ENCODE results near the gene ISM2.
A peak's percentile ranks its signal among the peaks of the same experiment; 100 is the strongest.

Gene ISM2

GRCh38 chr14:77526266-77526665 is 27.6 kb upstream of the ISM2 start:
- H3K9me3 Mint-ChIP-seq = no peaks in the 10 kb centered on the region
- DNase-seq (no peak), ATAC-seq (replicated peaks) (no peak)
- H3K36me3 Mint-ChIP-seq (ENCODE audit: insufficient read depth) = peaks cover 20% of the 10 kb centered on the region
- peaks cover 5 to 8% of the 10 kb centered on the region in 2 donors for H3K4me1 Mint-ChIP-seq (ENCODE audit: low read depth in 2 of 2)
- no peak overlapping the region for H3K4me3 Mint-ChIP-seq
- no peak overlapping the region for H3K27ac Mint-ChIP-seq
- no peaks in the 10 kb centered on the region for H3K27me3 Mint-ChIP-seq

DNA sequence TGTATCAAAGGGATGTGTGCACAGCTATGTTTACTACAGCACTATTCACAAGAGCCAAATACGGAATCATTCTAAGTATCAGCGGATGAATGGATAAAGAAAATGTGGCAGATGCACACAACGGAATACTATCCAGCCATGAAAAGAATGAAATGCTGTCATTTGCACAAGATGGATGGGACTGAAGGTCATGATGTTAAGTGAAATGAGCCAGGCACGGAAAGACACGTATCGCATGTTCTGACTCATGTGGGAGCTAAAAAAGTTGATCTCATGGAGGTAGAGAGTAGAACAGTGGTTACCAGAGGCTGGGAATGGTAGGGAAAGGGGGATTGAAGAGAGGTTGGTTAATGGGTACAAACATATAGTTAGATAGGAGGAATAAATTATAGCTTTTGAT is 25.9 kb upstream of the ISM2 start:
- ATAC-seq (replicated peaks) = no peak
- no peak overlapping the region for H3K27ac Mint-ChIP-seq
- no peak overlapping the region for H3K4me3 Mint-ChIP-seq
- peaks cover 4 to 5% of the 10 kb centered on the region in 2 donors for H3K4me1 Mint-ChIP-seq (ENCODE audit: low read depth in 2 of 2)
- no peaks in the 10 kb centered on the region for H3K27me3 Mint-ChIP-seq
- peaks cover 37% of the 10 kb centered on the region for H3K36me3 Mint-ChIP-seq (ENCODE audit: insufficient read depth)
- no peaks in the 10 kb centered on the region for H3K9me3 Mint-ChIP-seq
- no peak for DNase-seq

DNA sequence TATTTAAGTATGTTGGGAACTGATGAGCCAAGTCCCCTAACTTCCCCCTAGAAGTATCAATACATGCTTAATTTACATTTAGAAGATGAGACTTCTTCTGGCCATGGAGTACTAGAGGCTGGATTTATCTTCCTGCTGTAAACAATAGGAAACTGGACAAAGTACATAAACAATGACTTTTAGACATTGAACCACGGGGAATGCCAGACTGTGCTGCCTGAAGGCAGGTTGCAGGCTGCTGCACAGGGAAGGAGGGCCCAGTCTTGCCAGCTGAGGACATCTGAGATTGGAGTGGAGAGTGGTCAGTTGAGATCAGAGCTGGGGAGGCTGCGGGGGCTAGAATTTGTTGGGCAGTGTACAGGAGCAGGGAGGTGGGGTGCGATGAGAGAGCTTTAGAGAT is 24.5 kb upstream of the ISM2 start:
- Mint-ChIP-seq H3K4me1 (ENCODE audit: low read depth in 2 of 2) (peaks cover 4 to 5% of the 10 kb centered on the region in 2 donors), H3K36me3 (ENCODE audit: insufficient read depth) (peaks cover 51% of the 10 kb centered on the region), H3K27ac (peak overlapping the region; percentile 15 to 95), H3K4me3 (no peak overlapping the region), H3K9me3 (no peaks in the 10 kb centered on the region), H3K27me3 (no peaks in the 10 kb centered on the region)
- ATAC-seq (replicated peaks) = no peak
- no peak for DNase-seq

- Mint-ChIP-seq H3K27me3 (no peaks in the 10 kb centered on the region), H3K9me3 (no peaks in the 10 kb centered on the region), H3K4me1 (ENCODE audit: low read depth in 2 of 2) (peaks cover 4 to 5% of the 10 kb centered on the region in 2 donors), H3K27ac (peak overlapping the region in 1 of 2 donors; percentile 15), H3K36me3 (ENCODE audit: insufficient read depth) (peaks cover 72% of the 10 kb centered on the region), H3K4me3 (no peak overlapping the region)
- ATAC-seq (replicated peaks) = no peak
- DNase-seq = no peak
Observed at GRCh38 chr14:77520555-77520954, 21.9 kb upstream of the ISM2 start.

DNA sequence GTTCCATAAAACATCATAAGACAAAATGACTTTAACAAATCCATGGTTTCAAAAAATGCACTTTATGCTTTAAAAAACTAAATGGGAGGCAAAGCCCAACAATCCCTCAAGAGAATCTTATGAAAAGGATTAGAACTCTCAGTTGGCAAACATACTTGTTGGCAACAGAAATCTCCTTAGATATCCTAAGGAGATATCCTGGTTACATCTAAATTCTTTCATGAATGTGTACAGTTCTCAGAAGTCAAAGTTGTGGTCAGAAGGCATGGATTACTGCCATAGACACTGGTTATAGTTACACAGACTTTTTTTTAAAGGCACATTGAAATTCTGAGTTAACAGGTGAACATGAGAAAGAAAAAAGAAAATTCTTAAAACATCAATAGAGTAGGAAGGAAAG is 17.5 kb upstream of the ISM2 start:
- H3K36me3 Mint-ChIP-seq (ENCODE audit: insufficient read depth) = peaks cover 81% of the 10 kb centered on the region
- no peak overlapping the region for H3K4me3 Mint-ChIP-seq
- H3K27ac Mint-ChIP-seq = no peak overlapping the region
- DNase-seq (no peak), ATAC-seq (replicated peaks) (no peak)
- no peaks in the 10 kb centered on the region for H3K9me3 Mint-ChIP-seq
- no peaks in the 10 kb centered on the region for H3K27me3 Mint-ChIP-seq
- H3K4me1 Mint-ChIP-seq (ENCODE audit: low read depth in 2 of 2) = no peaks in the 10 kb centered on the region

DNA sequence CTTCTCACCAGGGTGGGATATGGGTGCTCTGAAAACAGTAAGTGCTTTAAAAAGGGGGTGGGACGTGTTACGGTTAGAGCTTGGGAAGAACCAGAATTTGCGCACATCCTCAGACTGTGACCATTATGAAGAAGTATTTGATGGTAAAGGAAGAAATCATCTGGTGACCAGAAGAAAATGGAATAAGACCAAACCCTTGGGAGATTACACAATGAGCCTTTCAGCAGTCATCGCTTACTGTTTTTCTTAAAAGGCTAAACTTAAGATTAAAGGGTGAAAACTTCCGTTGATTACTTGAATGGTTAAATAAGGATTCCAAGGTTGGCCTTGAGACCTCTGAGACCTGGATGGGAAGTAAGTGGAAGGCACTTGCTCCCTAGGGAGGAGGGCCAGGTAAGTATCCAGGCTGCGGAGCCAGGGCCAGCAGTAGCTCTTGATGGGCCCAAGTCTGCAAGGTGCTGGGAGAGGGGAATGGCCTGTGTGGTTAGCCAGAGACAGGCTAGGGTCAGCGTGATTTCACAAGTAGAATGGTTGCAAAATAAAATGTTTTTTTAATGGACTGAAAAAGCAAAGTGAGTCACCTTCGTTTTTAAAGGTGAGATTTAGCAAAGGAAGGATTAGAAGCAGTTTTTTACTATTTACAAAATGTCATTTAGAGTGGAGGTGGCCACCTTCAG is 13.0 kb upstream of the ISM2 start:
- ATAC-seq (replicated peaks) (no peak), DNase-seq (no peak)
- H3K27ac Mint-ChIP-seq = no peak overlapping the region
- H3K36me3 Mint-ChIP-seq (ENCODE audit: insufficient read depth) = peaks cover 54% of the 10 kb centered on the region
- no peaks in the 10 kb centered on the region for H3K27me3 Mint-ChIP-seq
- H3K9me3 Mint-ChIP-seq = no peaks in the 10 kb centered on the region
- no peaks in the 10 kb centered on the region for H3K4me1 Mint-ChIP-seq (ENCODE audit: low read depth in 2 of 2)
- H3K4me3 Mint-ChIP-seq = no peak overlapping the region

GRCh38 chr14:77509366-77509765 is 10.8 kb upstream of the ISM2 start:
- DNase-seq (no peak), ATAC-seq (replicated peaks) (no peak)
- Mint-ChIP-seq H3K27ac (no peak overlapping the region), H3K4me1 (ENCODE audit: low read depth in 2 of 2) (no peaks in the 10 kb centered on the region), H3K9me3 (no peaks in the 10 kb centered on the region), H3K36me3 (ENCODE audit: insufficient read depth) (peaks cover 34% of the 10 kb centered on the region), H3K4me3 (no peak overlapping the region), H3K27me3 (no peaks in the 10 kb centered on the region)

DNA sequence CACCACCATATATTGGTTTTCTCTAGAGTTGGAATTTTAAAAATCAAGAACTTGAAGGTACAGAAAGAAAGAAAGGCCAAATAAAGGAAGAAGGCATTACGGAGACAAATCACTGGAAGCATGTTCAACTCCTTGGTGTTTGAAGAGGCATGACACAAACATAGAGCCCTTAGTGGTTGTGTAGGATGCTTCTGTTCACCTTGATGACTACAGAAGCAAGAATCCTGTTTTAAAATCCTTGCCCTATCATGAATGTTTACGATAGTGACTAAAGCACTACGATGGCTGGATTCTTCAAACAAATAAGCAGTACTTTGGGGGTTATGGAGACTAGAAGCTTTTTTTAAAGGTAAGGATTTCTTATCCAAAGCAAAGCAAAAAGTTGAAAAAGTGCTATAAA is 10.3 kb upstream of the ISM2 start:
- Mint-ChIP-seq H3K9me3 (no peaks in the 10 kb centered on the region), H3K27ac (no peak overlapping the region), H3K27me3 (no peaks in the 10 kb centered on the region), H3K4me1 (ENCODE audit: low read depth in 2 of 2) (no peaks in the 10 kb centered on the region), H3K36me3 (ENCODE audit: insufficient read depth) (peaks cover 34% of the 10 kb centered on the region), H3K4me3 (no peak overlapping the region)
- no peak for ATAC-seq (replicated peaks)
- DNase-seq = no peak

DNA sequence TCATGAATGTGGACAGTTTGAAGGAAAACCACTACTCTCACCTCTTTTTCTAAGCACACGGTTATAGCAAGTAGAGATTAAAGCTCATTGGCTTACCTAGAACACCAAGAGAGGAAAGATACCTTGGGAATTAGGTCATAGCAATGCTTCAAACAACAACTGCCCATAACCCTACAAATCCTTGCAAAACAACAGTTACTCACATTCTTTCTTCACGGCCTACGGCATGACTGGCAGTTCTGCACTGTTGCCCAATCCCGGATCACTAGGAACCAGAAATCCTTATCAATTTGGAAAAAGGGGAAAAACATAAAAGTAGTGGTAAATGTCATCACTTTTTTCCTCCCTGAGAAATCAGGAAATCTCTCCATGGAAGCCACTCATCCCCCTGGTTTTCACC is 9.6 kb upstream of the ISM2 start:
- no peak overlapping the region for H3K27ac Mint-ChIP-seq
- H3K4me1 Mint-ChIP-seq (ENCODE audit: low read depth in 2 of 2) = no peaks in the 10 kb centered on the region
- no peaks in the 10 kb centered on the region for H3K27me3 Mint-ChIP-seq
- ATAC-seq (replicated peaks) (no peak), DNase-seq (no peak)
- H3K36me3 Mint-ChIP-seq (ENCODE audit: insufficient read depth) = peaks cover 34% of the 10 kb centered on the region
- H3K4me3 Mint-ChIP-seq = no peak overlapping the region
- H3K9me3 Mint-ChIP-seq = peaks cover 0 to 1% of the 10 kb centered on the region in 2 donors

DNA sequence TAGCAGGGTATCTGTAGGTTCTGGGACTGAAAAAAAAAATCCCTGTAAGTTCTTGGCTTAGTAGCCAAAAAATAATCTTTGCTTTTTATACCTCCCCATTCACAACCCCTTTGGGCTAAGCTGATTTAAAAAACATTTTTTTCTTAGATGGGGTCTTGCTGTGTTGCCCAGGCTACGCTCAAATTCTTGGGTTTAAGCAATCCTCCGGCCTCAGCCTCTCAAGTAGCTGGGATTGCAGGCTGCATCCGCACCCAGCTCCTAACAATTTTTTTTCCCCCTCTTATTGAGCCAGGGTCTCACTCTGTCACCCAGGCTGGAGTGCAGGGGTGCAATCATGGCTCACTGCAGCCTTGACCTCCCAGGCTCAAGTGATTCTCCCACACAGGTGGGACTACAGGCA is 9.1 kb upstream of the ISM2 start:
- no peaks in the 10 kb centered on the region for H3K27me3 Mint-ChIP-seq
- ATAC-seq (replicated peaks) (no peak), DNase-seq (no peak)
- no peaks in the 10 kb centered on the region for H3K4me1 Mint-ChIP-seq (ENCODE audit: low read depth in 2 of 2)
- peaks cover 0 to 3% of the 10 kb centered on the region in 2 donors for H3K9me3 Mint-ChIP-seq
- H3K36me3 Mint-ChIP-seq (ENCODE audit: insufficient read depth) = peaks cover 30% of the 10 kb centered on the region
- H3K4me3 Mint-ChIP-seq = no peak overlapping the region
- H3K27ac Mint-ChIP-seq = no peak overlapping the region

DNA sequence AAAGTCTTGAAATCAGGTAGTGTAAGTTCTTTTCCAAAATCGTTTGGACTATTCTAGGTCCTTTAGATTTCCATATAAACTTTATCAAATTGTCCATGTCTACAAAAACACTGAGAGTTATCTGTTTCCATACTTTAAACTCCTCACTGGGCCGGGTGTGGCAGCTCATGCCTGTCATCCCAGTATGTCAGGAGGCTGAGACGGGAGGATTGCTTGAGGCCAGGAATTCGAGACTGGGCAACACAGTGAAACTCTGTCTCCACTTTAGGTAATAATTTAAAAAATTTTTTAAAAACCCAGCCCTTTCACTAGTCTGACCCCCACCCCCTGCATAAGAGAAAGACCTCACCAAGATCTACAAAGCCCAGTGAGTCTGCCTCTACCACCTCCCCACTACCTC is 6.4 kb upstream of the ISM2 start:
- Mint-ChIP-seq H3K4me1 (ENCODE audit: low read depth in 2 of 2) (no peaks in the 10 kb centered on the region), H3K27me3 (peaks cover 6 to 8% of the 10 kb centered on the region in 2 donors), H3K27ac (no peak overlapping the region), H3K9me3 (peaks cover 0 to 3% of the 10 kb centered on the region in 2 donors), H3K4me3 (no peak overlapping the region), H3K36me3 (ENCODE audit: insufficient read depth) (peaks cover 5% of the 10 kb centered on the region)
- no peak for ATAC-seq (replicated peaks)
- DNase-seq = no peak

GRCh38 chr14:77503138-77503537 is 4.5 kb upstream of the ISM2 start:
- Mint-ChIP-seq H3K9me3 (peaks cover 0 to 3% of the 10 kb centered on the region in 2 donors), H3K36me3 (ENCODE audit: insufficient read depth) (peaks cover 5% of the 10 kb centered on the region), H3K27ac (no peak overlapping the region), H3K4me1 (ENCODE audit: low read depth in 2 of 2) (peaks cover under 1 to 2% of the 10 kb centered on the region in 2 donors), H3K4me3 (no peak overlapping the region), H3K27me3 (peaks cover 15 to 20% of the 10 kb centered on the region in 2 donors)
- ATAC-seq (replicated peaks) (no peak), DNase-seq (no peak)

GRCh38 chr14:77502109-77502782 is 3.6 kb upstream of the ISM2 start:
- Mint-ChIP-seq H3K36me3 (ENCODE audit: insufficient read depth) (no peaks in the 10 kb centered on the region), H3K27me3 (peaks cover 24 to 29% of the 10 kb centered on the region in 2 donors), H3K9me3 (peaks cover 0 to 3% of the 10 kb centered on the region in 2 donors), H3K4me3 (no peak overlapping the region), H3K27ac (no peak overlapping the region), H3K4me1 (ENCODE audit: low read depth in 2 of 2) (peaks cover 5% of the 10 kb centered on the region in 2 donors)
- no peak for ATAC-seq (replicated peaks)
- DNase-seq = no peak

DNA sequence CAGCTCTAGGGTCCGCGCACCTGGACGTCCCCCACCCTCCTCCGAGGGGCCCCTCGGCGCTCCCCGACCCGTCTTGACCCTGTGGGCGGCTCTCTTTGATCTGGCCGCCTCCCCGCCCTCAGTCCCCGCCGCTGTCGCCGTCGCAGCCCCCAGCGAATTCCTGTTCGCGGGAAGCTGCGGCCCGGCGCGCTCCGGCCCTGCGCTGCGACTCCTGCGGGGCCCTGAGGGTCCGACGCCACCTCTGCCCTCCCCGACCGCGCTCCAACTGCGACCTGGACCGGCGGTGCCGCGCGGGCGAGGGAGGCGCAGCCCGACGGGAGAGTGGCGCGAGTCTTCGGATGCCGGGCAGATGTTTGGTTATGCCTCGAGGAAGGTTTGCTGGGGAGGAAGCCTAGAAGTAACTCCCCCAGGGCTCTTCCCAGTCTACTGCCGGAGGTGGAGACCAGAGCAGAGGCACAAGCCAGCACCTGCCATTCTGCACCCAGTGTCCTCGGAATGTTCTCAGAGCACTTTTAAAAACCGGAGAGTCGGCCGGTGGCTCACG is 440 bp upstream of the ISM2 start:
- Mint-ChIP-seq H3K27ac (no peak overlapping the region), H3K9me3 (peaks cover 0 to 3% of the 10 kb centered on the region in 2 donors), H3K4me1 (ENCODE audit: low read depth in 2 of 2) (peaks cover 5% of the 10 kb centered on the region in 2 donors), H3K4me3 (peak overlapping the region; percentile 54 to 70), H3K36me3 (ENCODE audit: insufficient read depth) (no peaks in the 10 kb centered on the region), H3K27me3 (peaks cover 40 to 52% of the 10 kb centered on the region in 2 donors)
- ATAC-seq (replicated peaks) (peak; percentile 16), DNase-seq (no peak)
